ENCODE data around the gene GATAD2A.

- TF ChIP-seq CTCF (optimal IDR thresholded peaks at IDR 0.05 in 1 of 3, IDR thresholded peaks at IDR 0.05 in 1 of 3, conservative IDR thresholded peaks at IDR 0.05 in 1 of 3; ENCODE audit: extremely low read depth in 1 of 3, insufficient read depth in 2 of 3, low read length in 3 of 3): no peak
- TF ChIP-seq EZH2 (IDR thresholded peaks at IDR 0.05; ENCODE audit: low read length): no peak
These were observed 134.7 kb downstream of the GATAD2A start for GRCh38 chr19:19540064-19540714.
